ENCODE data around the gene EIF3K.
"Not testable (repeated sequence)": the region's sequence is repeated elsewhere in the genome, so short reads cannot be mapped to it uniquely, and the experiment has no call there.

The EIF3K gene, protein sequence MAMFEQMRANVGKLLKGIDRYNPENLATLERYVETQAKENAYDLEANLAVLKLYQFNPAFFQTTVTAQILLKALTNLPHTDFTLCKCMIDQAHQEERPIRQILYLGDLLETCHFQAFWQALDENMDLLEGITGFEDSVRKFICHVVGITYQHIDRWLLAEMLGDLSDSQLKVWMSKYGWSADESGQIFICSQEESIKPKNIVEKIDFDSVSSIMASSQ

DNA sequence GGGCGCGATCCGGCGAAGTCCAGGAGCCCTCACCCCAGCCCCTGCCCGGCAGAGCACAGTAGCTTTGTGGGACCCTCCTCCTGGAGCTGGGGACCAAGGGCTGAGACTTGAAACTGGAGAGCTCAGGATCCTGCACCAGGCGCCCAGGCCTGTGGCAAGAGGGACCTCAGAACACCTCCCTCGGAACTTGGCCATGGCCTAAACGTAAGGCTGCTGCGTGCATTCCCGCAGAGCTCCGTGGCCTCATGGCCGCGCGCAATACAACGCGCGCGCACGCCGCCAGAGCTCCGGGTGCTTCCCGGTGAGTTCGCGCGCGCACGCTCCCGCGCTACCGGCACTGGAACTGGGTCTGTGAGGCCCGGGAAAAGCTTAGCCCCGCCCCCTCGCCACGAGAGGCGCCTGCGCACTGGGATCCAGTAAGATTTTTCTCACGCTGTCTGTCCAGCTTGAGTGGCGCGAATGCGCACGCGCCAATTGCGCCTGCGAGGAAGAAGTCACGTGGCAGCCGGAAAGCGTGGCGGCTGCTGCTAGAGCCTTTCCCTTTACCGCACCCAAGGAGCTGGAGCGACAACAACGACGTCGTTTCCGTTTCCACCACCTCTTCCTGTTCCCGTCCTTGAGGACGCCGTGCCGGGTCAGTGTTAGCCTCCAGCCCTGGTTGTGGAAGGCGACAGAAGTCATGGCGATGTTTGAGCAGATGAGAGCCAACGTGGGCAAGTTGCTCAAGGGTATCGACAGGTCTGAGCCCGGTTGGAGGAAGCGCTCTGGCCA, at the start of gene EIF3K:
EIF3K (plus strand) TSS at position 599 of the 771 bp plus-strand sequence; CDS start at position 680, 81 bp downstream.
- peak; percentile 97 for DNase-seq (ENCODE audit: low read depth in 2 of 2)

DNA sequence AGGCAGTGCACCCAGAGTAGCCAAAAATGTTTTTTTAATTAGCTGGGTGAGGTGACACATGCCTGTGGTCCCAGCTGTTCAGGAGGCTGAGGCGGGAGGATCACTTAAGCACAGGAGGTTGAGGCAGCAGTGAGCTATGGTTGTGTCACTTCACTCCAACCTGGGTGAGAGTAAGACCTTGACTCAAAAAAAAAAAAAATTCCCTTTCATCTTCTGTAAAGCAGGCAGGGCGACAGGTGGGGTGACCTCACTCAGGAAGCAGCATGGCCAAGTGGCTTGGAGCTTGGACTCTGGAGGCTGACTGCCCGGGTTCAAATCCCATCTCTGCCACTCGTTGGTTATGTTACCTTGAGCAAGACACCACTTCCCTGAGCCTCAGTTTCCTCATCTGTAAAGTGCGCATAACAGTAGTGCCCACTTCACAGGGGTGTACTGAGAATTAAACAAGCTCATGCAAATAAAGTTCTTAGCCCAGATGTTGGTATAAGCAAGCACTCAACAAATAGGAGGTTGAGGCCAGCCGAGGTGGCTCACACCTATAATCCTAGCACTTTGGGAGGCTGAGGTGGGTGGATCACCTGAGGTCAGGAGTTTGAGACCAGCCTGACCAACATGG, 49.5 kb upstream of the EIF3K start:
- DNase-seq (ENCODE audit: low read depth in 2 of 2) = no peak

DNA sequence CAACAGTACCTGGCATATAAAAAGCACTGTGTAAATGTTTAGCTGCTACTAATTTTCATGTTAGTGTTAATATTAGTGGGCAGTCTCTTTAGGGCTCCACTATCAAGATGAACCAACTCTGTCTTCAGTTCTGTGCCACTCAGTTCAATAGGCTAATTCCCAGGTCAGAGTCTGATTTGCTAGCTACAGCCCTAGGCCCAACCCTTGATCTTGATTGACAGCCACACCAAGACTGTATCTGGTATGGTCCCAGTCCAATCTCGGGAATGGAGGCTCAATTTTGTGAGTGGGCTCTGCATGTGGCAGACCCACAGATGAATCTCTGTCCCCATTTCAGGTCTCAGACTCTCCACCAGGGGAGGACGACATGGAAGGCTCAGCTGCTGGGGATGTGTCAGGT, 47.3 kb upstream of the EIF3K start:
- DNase-seq (ENCODE audit: low read depth in 2 of 2) = no peak

DNA sequence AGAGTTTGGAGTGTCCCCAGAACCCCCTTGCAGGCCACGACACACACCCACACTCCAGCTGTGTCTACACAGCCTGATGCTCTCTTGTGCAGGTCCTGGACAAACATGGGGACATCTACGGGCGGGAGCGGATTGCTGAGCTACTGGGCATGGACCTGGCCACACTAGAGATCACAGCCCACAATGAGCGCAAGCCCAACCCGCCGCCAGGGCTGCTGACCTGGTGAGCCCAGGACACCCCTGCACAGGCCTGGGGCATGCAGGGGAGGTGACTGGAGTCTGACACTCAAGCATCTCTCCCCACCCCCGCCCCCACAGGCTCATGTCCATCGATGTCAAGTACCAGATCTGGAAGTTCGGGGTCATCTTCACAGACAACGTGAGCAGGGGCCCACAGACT, 41.2 kb upstream of the EIF3K start:
- DNase-seq (ENCODE audit: low read depth in 2 of 2) = no peak

DNA sequence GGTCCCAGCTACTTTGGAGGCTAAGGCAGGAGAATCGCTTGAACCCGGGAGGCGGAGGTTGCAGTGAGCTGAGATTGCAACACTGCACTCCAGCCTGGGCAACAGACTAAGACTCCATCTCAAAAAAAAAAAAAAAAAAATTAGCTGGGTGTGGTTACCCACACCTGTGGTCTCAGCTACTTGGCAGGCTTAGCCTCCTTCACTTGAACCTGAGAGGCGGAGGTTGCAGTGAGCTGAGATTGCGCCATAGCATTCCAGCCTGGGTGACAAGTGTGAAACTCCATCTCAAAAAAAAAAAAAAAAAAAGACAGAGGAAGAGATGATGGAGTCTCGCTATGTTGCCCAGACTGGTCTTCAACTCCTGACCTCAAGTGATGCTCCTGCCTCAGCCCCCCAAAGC, 39.7 kb upstream of the EIF3K start:
- not testable (repeated sequence) for DNase-seq (ENCODE audit: low read depth in 2 of 2)

DNA sequence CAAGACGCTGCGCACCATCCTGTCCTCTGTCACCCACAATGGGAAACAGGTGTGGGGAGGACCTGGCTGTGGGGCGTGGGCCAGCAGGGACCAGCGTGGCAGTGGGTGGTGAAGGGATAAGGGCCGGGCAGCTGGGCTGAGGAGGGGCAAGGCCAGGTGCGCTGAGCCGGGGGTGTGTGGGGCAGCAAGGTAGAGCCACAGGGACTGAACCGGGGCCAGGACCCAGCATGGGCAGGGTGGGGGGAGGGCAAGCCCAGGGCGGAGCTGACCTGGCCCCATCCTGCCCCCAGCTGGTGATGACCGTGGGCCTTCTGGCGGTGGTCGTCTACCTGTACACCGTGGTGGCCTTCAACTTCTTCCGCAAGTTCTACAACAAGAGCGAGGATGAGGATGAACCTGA, 38.9 kb upstream of the EIF3K start:
- DNase-seq (ENCODE audit: low read depth in 2 of 2) = no peak

DNA sequence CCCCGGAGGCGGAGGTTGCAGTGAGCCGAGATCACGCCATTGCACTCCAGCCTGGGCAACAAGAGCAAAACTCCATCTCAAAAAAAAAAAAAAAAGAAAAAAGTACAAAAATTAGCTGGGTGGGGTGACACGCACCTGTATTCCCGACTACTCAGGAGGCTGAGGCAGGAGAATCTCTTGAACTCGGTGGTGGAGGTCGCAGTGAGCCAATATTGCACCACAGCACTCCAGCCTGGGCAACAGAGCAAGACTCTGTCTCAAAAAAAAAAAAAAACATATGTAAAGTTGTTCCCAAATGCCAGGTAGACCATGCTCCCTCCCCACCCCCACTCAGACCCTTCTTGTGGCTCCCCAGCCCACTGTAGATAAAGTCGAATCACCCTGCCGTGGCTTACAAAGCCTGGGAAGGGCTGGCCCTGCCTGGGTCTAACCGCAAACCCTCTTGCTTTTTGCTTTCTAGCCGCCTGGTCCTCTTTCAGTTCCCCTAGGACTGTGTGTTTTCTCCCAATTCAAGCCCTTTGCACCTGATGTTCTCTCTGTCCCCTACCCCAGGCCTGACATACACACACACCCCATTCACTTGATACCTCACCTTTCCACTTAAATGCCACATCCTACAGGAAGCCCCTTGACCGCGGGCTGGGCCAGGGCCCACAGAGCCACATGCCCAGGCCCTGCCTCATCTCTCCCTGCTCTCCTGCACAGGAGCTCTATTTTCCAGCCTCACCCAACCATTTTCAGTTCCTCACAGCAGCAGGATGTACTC, 35.6 kb upstream of the EIF3K start:
- no peak for DNase-seq (ENCODE audit: low read depth in 2 of 2)

DNA sequence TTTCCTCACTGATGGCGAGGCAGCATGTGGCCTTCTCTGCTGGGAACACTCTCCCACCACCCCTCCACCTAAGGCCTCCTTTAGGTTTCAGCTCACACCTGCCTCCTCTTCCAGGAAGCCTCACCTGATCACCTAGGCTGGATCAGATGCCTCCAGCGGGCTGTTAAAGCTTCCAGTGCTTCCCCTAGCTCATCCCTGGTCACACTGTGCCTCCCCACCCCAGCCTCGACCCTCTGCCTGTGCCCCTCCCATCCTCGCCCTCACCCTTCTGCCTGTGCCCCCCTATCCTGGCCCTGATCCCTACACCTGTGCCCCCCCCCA, 35.0 kb upstream of the EIF3K start:
- DNase-seq (ENCODE audit: low read depth in 2 of 2) = no peak

DNA sequence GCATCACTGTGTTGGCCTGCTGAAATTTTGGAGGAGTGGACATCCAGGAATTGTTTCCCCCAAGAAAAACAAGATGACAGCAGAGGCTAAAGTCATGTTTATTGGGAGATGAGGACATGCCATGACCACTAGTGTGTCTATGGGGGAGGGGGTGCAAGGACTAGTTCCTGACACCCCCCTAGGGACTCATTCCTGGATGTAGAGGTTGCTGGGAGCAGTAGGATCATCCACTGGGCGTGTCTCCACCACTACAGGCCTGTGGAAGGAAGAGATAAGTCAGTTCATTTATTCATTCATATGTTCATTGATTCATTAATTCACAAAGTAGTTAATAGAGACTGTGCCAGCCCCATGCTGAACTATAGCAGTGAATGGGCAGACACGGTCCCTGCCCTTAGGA, 31.4 kb upstream of the EIF3K start:
- DNase-seq (ENCODE audit: low read depth in 2 of 2) = no peak

DNA sequence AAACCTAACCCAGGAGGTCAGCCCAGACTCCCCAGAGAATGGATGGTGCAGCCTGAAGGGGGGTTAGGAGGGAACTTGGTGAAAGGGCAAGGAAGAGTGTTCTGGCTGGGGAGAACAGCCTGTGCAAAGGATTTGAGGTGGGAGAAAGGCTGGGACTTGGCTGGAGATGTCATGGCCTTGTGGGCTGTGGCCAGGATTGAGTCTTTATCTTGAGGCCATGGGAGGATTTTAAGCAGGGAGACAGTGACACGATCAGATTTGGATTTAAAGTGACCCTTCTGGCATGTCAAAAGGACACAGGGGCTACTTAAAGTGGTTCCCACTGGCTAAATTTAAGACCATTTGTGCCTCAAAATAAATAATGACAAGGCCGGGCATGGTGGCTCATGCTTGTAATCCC, 30.9 kb upstream of the EIF3K start:
- no peak for DNase-seq (ENCODE audit: low read depth in 2 of 2)

DNA sequence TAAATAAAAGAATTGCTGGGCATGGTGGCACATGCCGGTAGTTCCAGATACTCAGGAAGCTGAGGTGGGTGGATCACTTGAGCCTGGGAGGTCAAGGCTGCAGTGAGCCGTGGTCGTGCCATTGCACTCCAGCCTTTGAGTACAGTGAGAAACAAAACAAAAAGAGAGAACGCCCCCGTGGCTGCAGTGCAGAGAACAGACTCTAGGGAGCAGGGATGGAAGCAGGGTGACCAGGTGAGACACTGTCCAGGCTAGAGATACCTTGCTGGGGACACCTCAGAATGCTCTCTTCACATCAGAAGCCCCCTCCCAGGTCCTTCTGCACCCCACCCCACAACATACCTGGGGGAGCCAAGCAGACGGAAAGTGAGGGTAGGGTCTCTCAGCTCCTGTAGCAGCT, 26.0 kb upstream of the EIF3K start:
- no peak for DNase-seq (ENCODE audit: low read depth in 2 of 2)

DNA sequence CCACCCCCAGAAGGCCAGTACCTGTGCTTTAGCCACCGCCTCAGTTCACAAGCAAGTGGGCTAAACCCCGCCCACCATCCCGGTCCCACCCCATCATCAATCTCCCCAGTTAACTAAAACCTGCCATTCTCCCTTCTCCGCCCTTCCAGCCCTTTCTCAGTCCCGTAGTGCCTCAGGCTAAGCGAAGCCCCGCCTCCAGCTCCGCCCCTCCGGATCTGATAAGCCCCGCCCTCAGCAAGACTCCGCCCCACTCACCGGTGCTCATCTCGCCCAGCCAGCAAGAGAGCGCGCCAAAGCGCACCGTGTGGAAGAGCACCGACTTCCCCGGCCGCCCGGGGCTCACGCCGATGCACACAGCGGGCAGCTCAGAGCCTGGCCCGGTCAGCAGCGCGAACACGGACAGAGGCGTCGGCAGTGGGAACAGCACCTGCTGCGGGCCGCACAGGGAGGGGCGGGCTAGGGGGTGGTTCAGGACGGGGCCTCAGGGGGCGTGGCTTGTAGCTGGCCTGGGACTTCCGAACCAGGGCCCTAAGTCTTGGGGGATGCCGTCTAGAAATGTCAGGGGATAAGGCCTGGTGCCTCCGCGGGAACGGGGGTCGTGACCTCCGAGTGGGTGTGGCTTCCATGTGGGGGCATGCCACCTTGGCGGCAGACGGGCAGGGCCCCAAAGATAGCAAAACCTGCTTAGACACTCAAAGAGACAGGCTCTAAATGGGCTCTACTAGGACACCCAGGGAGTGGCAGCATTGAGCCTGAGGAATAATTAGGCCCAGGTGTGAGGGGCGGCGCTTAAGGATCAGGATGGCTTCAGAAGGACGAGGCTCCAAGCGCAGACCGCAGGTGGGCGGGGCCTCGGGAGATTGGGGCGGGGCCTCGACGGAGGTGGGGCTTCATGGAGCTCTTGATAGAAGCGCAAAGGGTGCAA, 22.7 kb upstream of the EIF3K start:
- DNase-seq (ENCODE audit: low read depth in 2 of 2) = no peak

DNA sequence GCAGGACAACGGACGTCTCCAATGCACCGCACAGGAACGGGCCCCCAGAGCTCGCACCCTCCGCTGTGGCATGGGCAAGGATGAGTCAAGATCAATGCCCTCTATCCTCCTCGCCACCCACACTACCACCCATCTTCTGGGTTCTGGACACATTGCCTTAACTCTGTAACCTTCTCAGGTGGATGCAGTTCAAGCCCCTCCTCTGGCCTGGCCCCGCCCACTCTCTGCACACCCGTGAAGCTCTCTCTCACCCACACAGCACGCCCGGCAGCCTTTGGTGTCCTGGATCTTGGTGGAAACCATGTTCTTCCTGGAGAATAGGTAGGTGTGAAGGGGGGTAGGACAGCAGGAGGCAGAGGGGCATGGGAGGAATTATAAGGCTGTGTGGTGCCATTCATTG, 21.9 kb upstream of the EIF3K start:
- DNase-seq (ENCODE audit: low read depth in 2 of 2) = no peak

DNA sequence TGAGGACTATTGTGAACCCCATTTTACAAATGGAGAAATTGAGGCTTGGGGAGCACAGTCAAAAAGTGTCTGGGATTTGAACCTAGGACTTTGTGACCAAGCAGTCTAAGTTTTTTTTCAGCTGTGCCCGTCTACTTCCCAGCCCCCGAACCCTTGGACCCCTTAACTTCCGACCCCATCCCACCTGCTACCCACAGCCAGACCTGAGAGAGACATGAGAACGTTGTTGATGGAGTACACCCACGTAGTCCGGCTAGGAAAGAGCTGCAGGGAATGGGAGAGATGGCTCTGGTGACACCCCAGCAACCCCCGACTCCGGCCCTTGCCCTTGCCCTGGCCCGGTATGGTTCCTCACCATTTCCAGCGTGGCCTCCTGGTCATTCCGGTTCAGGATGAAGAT, 19.3 kb upstream of the EIF3K start:
- no peak for DNase-seq (ENCODE audit: low read depth in 2 of 2)

DNA sequence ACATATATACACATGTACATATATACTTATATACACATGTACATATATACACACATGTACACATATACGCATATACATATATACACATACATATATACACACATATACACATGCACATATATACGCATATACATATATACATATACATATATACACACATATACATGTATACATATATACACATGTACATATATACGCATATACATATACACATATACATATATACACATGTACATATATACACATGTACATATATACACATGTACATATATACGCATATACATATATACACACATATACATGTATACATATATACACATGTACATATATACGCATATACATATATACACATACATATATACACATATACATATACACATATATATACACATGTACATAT, 16.1 kb upstream of the EIF3K start:
- not testable (repeated sequence) for DNase-seq (ENCODE audit: low read depth in 2 of 2)

DNA sequence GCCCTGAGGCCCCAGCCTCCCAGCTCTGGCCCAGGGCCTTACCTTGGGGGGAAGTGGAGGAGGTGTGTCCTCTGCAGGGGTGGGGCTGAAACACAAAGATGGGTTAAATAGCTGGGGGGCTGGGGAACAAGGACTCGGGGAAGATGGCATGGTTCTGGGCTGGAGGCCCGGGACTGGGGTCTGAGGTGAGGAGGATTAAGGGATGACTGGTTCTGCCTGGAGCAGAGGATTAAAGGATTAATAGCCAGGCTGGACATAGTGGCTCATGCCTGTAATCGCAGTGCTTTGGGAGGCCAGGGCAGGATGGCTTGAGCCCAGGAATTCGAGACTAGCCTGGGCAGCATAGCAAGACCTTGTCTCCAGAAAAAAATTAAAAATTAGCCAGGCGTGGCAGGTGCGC, 12.9 kb upstream of the EIF3K start:
- DNase-seq (ENCODE audit: low read depth in 2 of 2) = no peak

DNA sequence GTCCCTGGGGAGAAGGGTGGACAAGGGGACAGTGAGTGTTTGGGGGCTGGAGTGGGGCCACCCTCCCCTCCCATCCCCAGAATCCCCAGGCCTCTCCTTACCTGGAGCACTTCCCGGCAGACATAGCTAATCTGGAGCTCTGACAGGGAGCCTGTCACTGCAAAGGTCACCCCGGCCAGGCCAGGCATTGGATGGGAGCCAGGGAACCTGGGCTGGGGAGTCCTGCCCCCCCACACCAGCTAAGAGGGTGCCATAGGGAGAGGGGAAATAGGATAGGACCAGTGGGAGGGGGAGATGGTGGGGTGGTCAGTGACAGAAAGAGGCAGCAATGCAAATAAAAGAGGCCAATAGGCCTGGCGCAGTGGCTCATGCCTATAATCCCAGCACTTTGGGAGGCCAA, 4.7 kb upstream of the EIF3K start:
- no peak for DNase-seq (ENCODE audit: low read depth in 2 of 2)

DNA sequence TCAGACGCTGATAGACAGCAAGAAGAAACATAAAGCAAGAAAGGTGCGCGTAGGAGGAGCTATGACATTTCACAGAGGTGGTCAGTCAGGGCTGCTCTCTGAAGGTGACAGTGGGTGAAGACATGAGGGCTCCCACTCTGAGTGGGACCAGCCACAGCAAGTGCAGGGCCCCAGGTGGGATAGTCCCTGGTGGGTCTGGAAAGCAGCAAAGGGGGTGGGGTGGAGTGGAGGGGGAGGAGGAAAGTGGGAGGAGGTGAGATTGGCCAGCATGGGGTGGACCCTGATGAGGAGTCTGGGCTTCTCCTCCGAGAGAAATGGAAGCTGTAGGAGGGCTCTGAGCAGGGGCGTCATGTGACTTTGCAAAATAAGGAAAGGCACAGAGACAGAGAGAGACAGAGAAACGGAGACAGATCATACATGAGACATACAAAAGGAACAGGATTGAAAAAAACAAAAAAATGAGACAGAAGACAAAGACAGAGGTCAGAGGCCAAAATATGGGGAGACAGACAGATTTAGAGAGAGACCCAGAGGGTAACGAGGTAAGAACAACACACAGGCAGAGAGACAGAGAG, 3.9 kb upstream of the EIF3K start:
- no peak for DNase-seq (ENCODE audit: low read depth in 2 of 2)

DNA sequence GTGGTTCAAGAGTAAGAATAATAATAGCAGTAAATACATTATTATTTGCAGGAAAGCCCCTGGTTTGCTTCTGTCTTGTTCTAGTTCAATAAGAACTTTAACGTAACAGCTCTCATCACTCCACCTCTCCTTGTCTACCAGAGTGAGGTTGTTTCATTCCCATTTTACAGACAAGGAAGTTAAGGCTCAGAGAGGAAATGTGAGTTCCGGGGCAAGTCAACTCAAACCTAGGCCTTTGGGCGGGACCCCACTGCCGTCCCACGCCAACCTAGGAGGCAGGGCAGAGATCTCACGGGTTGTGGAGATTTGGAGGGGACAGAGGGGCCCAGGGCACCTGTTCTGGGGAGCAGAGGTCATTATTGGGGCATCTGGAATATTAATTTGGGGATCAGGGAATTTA, 2.7 kb upstream of the EIF3K start:
- no peak for DNase-seq (ENCODE audit: low read depth in 2 of 2)

DNA sequence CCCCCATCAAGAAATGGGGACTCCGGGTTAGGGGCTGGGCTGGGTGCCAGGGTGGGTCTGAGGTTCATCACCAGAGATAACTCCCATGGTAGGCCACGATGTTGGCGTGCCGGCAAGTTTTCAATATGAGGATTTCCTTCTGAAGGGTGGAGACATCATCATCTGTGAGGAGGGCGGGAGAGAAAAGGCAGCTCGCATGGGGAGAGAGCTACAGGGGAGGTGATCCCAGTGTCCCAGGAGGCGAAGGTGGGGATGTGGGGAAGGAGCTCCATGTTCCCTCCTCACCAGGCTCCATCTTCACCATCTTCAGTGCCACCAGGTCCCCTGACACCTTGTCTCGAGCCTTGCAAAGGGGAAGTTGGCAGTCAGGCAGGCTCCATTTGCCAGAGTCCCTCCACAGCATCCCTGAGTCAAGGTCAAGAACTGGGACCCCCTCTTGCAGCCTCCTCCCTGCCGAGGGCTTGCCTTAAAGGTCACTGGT, 1.7 kb upstream of the EIF3K start:
- no peak for DNase-seq (ENCODE audit: low read depth in 2 of 2)
